H1 (cell line): ENCODE measurements around the gene TPO. TPM values are rescaled to one million over a fixed set of nuclear protein-coding genes. Genes with fewer than 3 reads are reported as not detected.

Experiments used
- CTCF ChIA-PET: fragments of 300-600 bp; sonication (Branson Sonifier 250); formaldehyde crosslinking; loops from one replicate; lab custom pipeline; 2021; ENCODE audit not compliant: partially characterized antibody; lab: Charles Lee
- POLR2A ChIA-PET: fragments of 300-600 bp; sonication (Branson Sonifier 250); formaldehyde crosslinking; loops from one replicate; lab custom pipeline; 2021; ENCODE audit warnings: inconsistent platforms; ENCODE audit not compliant: partially characterized antibody; lab: Charles Lee
- DNase-seq, 2 experiments: peaks; one replicate each; pipeline versions ENCODE4 v3.0.0 to v3.0.0-alpha.2; 2010 to 2022; ENCODE audit warnings: low spot score in 2 of 2, low read depth in 1 of 2, mixed read lengths in 1 of 2
- FAIRE-seq: peaks from 2 replicates; lab custom pipeline; 2011; peaks lifted over from hg19 to GRCh38; lab: Jason Lieb, UNC
- H2AFZ ChIP-seq: 2 replicates; pipeline ENCODE4 v1.8.1; 2012; ENCODE audit warnings: low read length, inconsistent platforms
- H2AK5ac ChIP-seq: 2 replicates; pipeline ENCODE4 v1.6.1; 2013; ENCODE audit warnings: low read depth, low read length
- H2BK120ac ChIP-seq: replicated peaks from 2 replicates; pipeline ENCODE3; 2013; ENCODE audit warnings: low read depth, low read length, inconsistent platforms
- H2BK12ac ChIP-seq: 2 replicates; pipeline ENCODE4 v1.6.1; 2013; ENCODE audit warnings: low read depth, low read length
- H2BK15ac ChIP-seq: 2 replicates; pipeline ENCODE4 v1.6.1; 2013; ENCODE audit warnings: low read length
- H2BK20ac ChIP-seq: 2 replicates; pipeline ENCODE4 v1.6.1; 2013; ENCODE audit warnings: low read length
- H2BK5ac ChIP-seq: 2 replicates; pipeline ENCODE4 v1.6.1; 2013; ENCODE audit warnings: low read depth, low read length
- H3K14ac ChIP-seq: 2 replicates; pipeline ENCODE4 v1.6.1; 2013; ENCODE audit warnings: inconsistent platforms; ENCODE audit not compliant: insufficient read length
- H3K18ac ChIP-seq: 2 replicates; pipeline ENCODE4 v1.6.1; 2013; ENCODE audit warnings: low read length; ENCODE audit errors: extremely low read depth
- H3K23ac ChIP-seq: 2 replicates; pipeline ENCODE4 v1.6.1; 2013; ENCODE audit warnings: inconsistent platforms; ENCODE audit not compliant: insufficient read length
- H3K23me2 ChIP-seq: 2 replicates; pipeline ENCODE4 v1.6.1; 2013; ENCODE audit warnings: low read depth, low read length
- H3K27ac ChIP-seq: 2 replicates; pipeline ENCODE4 v1.6.1; 2011; ENCODE audit warnings: low read depth, low read length, inconsistent platforms
- H3K27me3 ChIP-seq, 4 experiments: replicated peaks in 1 of 4; 1 replicate in 1 of 4; 2 replicates in 3 of 4; pipeline versions ENCODE4 v1.6.1 to v1.8.1; 2011 to 2013; ENCODE audit warnings: low read length in 3 of 4, mild to moderate bottlenecking in 3 of 4, inconsistent platforms in 2 of 4, mixed read lengths in 2 of 4, moderate library complexity in 1 of 4; ENCODE audit not compliant: control insufficient read depth in 3 of 4, insufficient read depth in 3 of 4; ENCODE audit errors: extremely low read depth in 1 of 4
- H3K36me3 ChIP-seq, 4 experiments: 2 replicates each; pipeline versions ENCODE4 v1.6.1 to v1.8.1; 2011 to 2013; ENCODE audit warnings: mild to moderate bottlenecking in 4 of 4, low read length in 3 of 4, moderate library complexity in 2 of 4, control low read depth in 1 of 4, inconsistent platforms in 1 of 4; ENCODE audit not compliant: insufficient read depth in 4 of 4, control insufficient read depth in 2 of 4
- H3K4ac ChIP-seq: replicated peaks from 2 replicates; pipeline ENCODE3; 2013; ENCODE audit warnings: low read length, low read depth, mixed read lengths, inconsistent platforms; ENCODE audit not compliant: insufficient read length
- H3K4me1 ChIP-seq, 4 experiments: replicated peaks in 1 of 4; 1 replicate in 1 of 4; 2 replicates in 3 of 4; pipeline versions ENCODE4 v1.6.1 to v1.8.1; 2011 to 2013; ENCODE audit warnings: low read length in 3 of 4, inconsistent platforms in 2 of 4, mixed read lengths in 1 of 4; ENCODE audit not compliant: insufficient read depth in 4 of 4, control insufficient read depth in 3 of 4
- H3K4me2 ChIP-seq, 2 experiments: 2 replicates each; pipeline versions ENCODE4 v1.6.1 to v1.8.1; 2011 to 2013; ENCODE audit warnings: low read depth in 2 of 2, low read length in 2 of 2, control low read depth in 1 of 2, inconsistent platforms in 1 of 2, mild to moderate bottlenecking in 1 of 2; ENCODE audit not compliant: insufficient read depth in 1 of 2
- H3K4me3 ChIP-seq, 4 experiments: fragments of 200-600, 300-600 bp in 1 of 4; sonication (generic), shearing (Covaris generic), sonication (Bioruptor Twin) in 1 of 4; 2 replicates each; pipeline versions ENCODE4 v1.5.1 to v1.8.1; 2011 to 2016; ENCODE audit warnings: low read length in 4 of 4, low read depth in 3 of 4, control low read depth in 2 of 4, inconsistent platforms in 2 of 4, mild to moderate bottlenecking in 2 of 4, mixed read lengths in 1 of 4, moderate library complexity in 1 of 4; ENCODE audit not compliant: insufficient read depth in 2 of 4; ENCODE audit errors: extremely low read depth in 1 of 4
- H3K56ac ChIP-seq: replicated peaks from 2 replicates; pipeline ENCODE3; 2013; ENCODE audit warnings: low read depth, mild to moderate bottlenecking, mixed read lengths, low read length, inconsistent platforms; ENCODE audit not compliant: insufficient read length
- H3K79me1 ChIP-seq: 2 replicates; pipeline ENCODE4 v1.6.1; 2013; ENCODE audit warnings: low read depth, low read length, control low read depth
- H3K79me2 ChIP-seq, 2 experiments: 2 replicates each; pipeline versions ENCODE4 v1.6.1 to v1.8.1; 2012 to 2013; ENCODE audit warnings: low read length in 2 of 2, mild to moderate bottlenecking in 2 of 2, inconsistent platforms in 1 of 2; ENCODE audit not compliant: insufficient read depth in 2 of 2, control insufficient read depth in 1 of 2
- H3K9ac ChIP-seq, 4 experiments: replicated peaks in 1 of 4; 1 replicate in 1 of 4; 2 replicates in 3 of 4; pipeline versions ENCODE4 v1.6.1 to v1.8.1; 2011 to 2013; ENCODE audit warnings: low read depth in 3 of 4, low read length in 3 of 4, control low read depth in 2 of 4, mild to moderate bottlenecking in 2 of 4, moderate library complexity in 2 of 4, inconsistent platforms in 1 of 4; ENCODE audit errors: extremely low read depth in 1 of 4
- H3K9me3 ChIP-seq, 2 experiments: 2 replicates each; pipeline versions ENCODE4 v1.6.1 to v1.8.1; 2012 to 2013; ENCODE audit warnings: mild to moderate bottlenecking in 2 of 2, moderate library complexity in 2 of 2, control low read depth in 1 of 2, inconsistent platforms in 1 of 2, low read depth in 1 of 2, low read length in 1 of 2, mixed read lengths in 1 of 2; ENCODE audit not compliant: insufficient read depth in 2 of 2
- H4K20me1 ChIP-seq, 2 experiments: replicated peaks in 1 of 2; 2 replicates each; pipeline versions ENCODE3 to v1.8.1; 2011 to 2013; ENCODE audit warnings: inconsistent platforms in 2 of 2, low read length in 2 of 2, mild to moderate bottlenecking in 1 of 2; ENCODE audit not compliant: insufficient read depth in 2 of 2, control insufficient read depth in 1 of 2
- H4K5ac ChIP-seq: 2 replicates; pipeline ENCODE4 v1.6.1; 2013; ENCODE audit warnings: low read length, low read depth, mixed read lengths, inconsistent platforms; ENCODE audit not compliant: insufficient read length
- H4K8ac ChIP-seq: 2 replicates; pipeline ENCODE4 v1.8.0; 2013; ENCODE audit warnings: mild to moderate bottlenecking, moderate library complexity, low read length, inconsistent platforms; ENCODE audit not compliant: insufficient read depth; ENCODE audit errors: extremely low read depth
- H4K91ac ChIP-seq: replicated peaks from 2 replicates; pipeline ENCODE3; 2013; ENCODE audit warnings: low read length, mixed read lengths, inconsistent platforms; ENCODE audit not compliant: insufficient read length
- BCL11A ChIP-seq, 2 experiments: IDR thresholded peaks; one replicate each; pipeline ENCODE4 v1.6.1; 2011; ENCODE audit warnings: low read depth in 2 of 2, low read length in 2 of 2, mild to moderate bottlenecking in 2 of 2
- BRCA1 ChIP-seq: IDR thresholded peaks from 2 replicates; pipeline ENCODE4 v1.6.1; 2012; ENCODE audit warnings: low read depth, low read length, improper control_type of control experiment
- CBX5 ChIP-seq: fragments of 300-800, 300-1000 bp; sonication (generic); IDR thresholded peaks from 2 replicates; pipeline ENCODE4 v1.7.1; 2016; ENCODE audit warnings: antibody characterized with exemption, low read length, low read depth
- NANOG ChIP-seq: IDR thresholded peaks from 2 replicates; pipeline ENCODE4 v1.6.1; 2011; ENCODE audit warnings: low read length, low read depth, mild to moderate bottlenecking, inconsistent platforms; ENCODE audit not compliant: insufficient read depth, poor library complexity, severe bottlenecking
- NRF1 ChIP-seq: IDR thresholded peaks from 2 replicates; pipeline ENCODE4 v1.6.1; 2011; ENCODE audit warnings: mild to moderate bottlenecking, low read depth, low read length, improper control_type of control experiment
- POLR2A ChIP-seq, 2 experiments: IDR thresholded peaks; 1 replicate in 1 of 2; 2 replicates in 1 of 2; pipeline ENCODE4 v1.6.1; 2011; ENCODE audit warnings: low read depth in 2 of 2, low read length in 2 of 2, mild to moderate bottlenecking in 2 of 2; ENCODE audit errors: control extremely low read depth in 1 of 2
- RAD21 ChIP-seq, 2 experiments: IDR thresholded peaks in 1 of 2; conservative IDR thresholded peaks in 1 of 2; 2 replicates each; pipeline ENCODE4 v1.6.1; 2011; ENCODE audit warnings: low read depth in 2 of 2, low read length in 2 of 2, improper control_type of control experiment in 1 of 2, inconsistent platforms in 1 of 2, mild to moderate bottlenecking in 1 of 2, moderate library complexity in 1 of 2
- RBBP5 ChIP-seq: IDR thresholded peaks from 2 replicates; pipeline ENCODE4 v1.7.1; 2012; ENCODE audit warnings: low read depth, mild to moderate bottlenecking, inconsistent platforms, low read length, moderate library complexity, borderline replicate concordance
- RXRA ChIP-seq: IDR thresholded peaks from 2 replicates; pipeline ENCODE4 v1.6.1; 2011; ENCODE audit warnings: low read depth, mild to moderate bottlenecking, low read length, moderate library complexity; ENCODE audit not compliant: insufficient read depth
- SIX5 ChIP-seq: IDR thresholded peaks from 2 replicates; pipeline ENCODE4 v1.6.1; 2011; ENCODE audit warnings: mild to moderate bottlenecking, low read depth, low read length
- SP1 ChIP-seq: IDR thresholded peaks from 2 replicates; pipeline ENCODE4 v1.6.1; 2011; ENCODE audit warnings: low read depth, low read length
- SP2 ChIP-seq: IDR thresholded peaks from 2 replicates; pipeline ENCODE4 v1.6.1; 2012; ENCODE audit warnings: mild to moderate bottlenecking, low read length, inconsistent platforms
- ZNF274 ChIP-seq: IDR thresholded peaks from 2 replicates; pipeline ENCODE4 v1.7.0; 2012; ENCODE audit warnings: low read length, borderline replicate concordance; ENCODE audit errors: extremely low read depth
- WGBS, 2 experiments: shearing (Covaris generic) in 1 of 2; methylation state at CpG; one replicate each; pipeline versions ENCODE4 v1.1.6 to v1.1.7; 2013 to 2015; ENCODE audit warnings: low lambda C conversion rate in 2 of 2, mixed read lengths in 2 of 2, inconsistent platforms in 1 of 2, low coverage in 1 of 2, missing lambda C conversion rate in 1 of 2; ENCODE audit not compliant: insufficient replicate concordance in 2 of 2, insufficient coverage in 1 of 2, insufficient read length in 1 of 2; ENCODE audit errors: extremely low coverage in 1 of 2, missing lambda C conversion rate in 1 of 2; 5-methylcytosine and 5-hydroxymethylcytosine counted together
- polyA plus RNA-seq, 7 experiments: library from polyadenylated mRNA; depleted of rRNA in 3 of 7; stranded (reverse) in 5 of 7; unstranded in 2 of 7; fragments of >200 nt in 5 of 7; fragments of 200-250 nt in 2 of 7; gene quantifications; 1 replicate in 5 of 7; 2 replicates in 1 of 7; 4 replicates in 1 of 7; pipeline versions ENCODE4 v1.2.1 to v1.2.3, GENCODE V29; 2011 to 2013; ENCODE audit warnings: missing spikeins in 2 of 7, mixed read lengths in 2 of 7
- total RNA-seq: library from RNA; stranded (reverse); fragmentation: NEBNext Ultra II Directional; extraction: Animal tissue kit (Norgen Biotek cat#: 25700); gene quantifications from 2 replicates; pipeline ENCODE4 v1.2.1, GENCODE V29; 2021
- TF ChIP-seq, protein P1 (sequence below): IDR thresholded peaks from 2 replicates; pipeline ENCODE4 v1.6.1; 2012; ENCODE audit warnings: inconsistent platforms

TPO gene
- total and polyA plus RNA-seq, 2 of the 8 experiments (the other 6 are each of a cell fraction or from before 2014, with no cell fraction given), result not detected

GRCh38 chr2:1552611-1553010, 139.3 kb downstream of the TPO start:
- H3K36me3 ChIP-seq, result no peaks in the 10 kb centered on the region
- H3K23me2 ChIP-seq, result peaks cover 4% of the 10 kb centered on the region; the same call in 1 of the 2 replicates
- ChIA-PET CTCF (interaction anchor here (0.7 to 7.1 kb wide), 8 partner anchors 8 to 263 kb away, joined by 3 to 65 read pairs (median 7); no protein-coding TSS in a partner anchor), POLR2A (no interaction called here)
- H3K4me3 ChIP-seq, result no peak overlapping the region
- H3K56ac ChIP-seq, result no peak overlapping the region
- no peak overlapping the region for H2BK5ac ChIP-seq
- WGBS, 2 experiments, result 92% methylated on average over 7 of the region's 7 CpGs; no CpG with 5 or more reads in 1 of the 2 experiments
- H2BK20ac ChIP-seq, result no peak overlapping the region
- H3K4ac ChIP-seq, result no peak overlapping the region
- H3K23ac ChIP-seq, result no peak overlapping the region
- no peak overlapping the region for H2AK5ac ChIP-seq
- no peak for FAIRE-seq
- no peak overlapping the region for H3K9ac ChIP-seq
- peaks cover 0 to 4% (median 3%) of the 10 kb centered on the region in 4 experiments; a peak in 3 of 7 replicates for H3K27me3 ChIP-seq
- H3K9me3 ChIP-seq, result no peaks in the 10 kb centered on the region
- no peak overlapping the region for H2BK120ac ChIP-seq
- H2BK12ac ChIP-seq, result no peak overlapping the region
- H4K20me1 ChIP-seq, result peaks cover 0 to 2% of the 10 kb centered on the region in 2 experiments
- H4K5ac ChIP-seq, result no peak overlapping the region
- H4K8ac ChIP-seq, result no peak overlapping the region
- H3K18ac ChIP-seq, result no peak overlapping the region
- no peak overlapping the region for H3K27ac ChIP-seq
- H2AFZ ChIP-seq, result no peak overlapping the region
- no peaks in the 10 kb centered on the region for H3K79me2 ChIP-seq
- no peaks in the 10 kb centered on the region for H3K4me1 ChIP-seq
- no peak for DNase-seq
- no peak overlapping the region for H3K14ac ChIP-seq
- no peaks in the 10 kb centered on the region for H3K79me1 ChIP-seq
- H2BK15ac ChIP-seq, result no peak overlapping the region
- H4K91ac ChIP-seq, result no peak overlapping the region
- no peak overlapping the region for H3K4me2 ChIP-seq
- no peak for TF ChIP-seq SP1
- TF ChIP-seq BCL11A (IDR thresholded peaks at IDR 0.05; ENCODE audit: low read depth in 2 of 2, low read length in 2 of 2), result no peak
- TF ChIP-seq SIX5, result no peak
- TF ChIP-seq ZNF274, result no peak
- no peak for TF ChIP-seq RAD21 (IDR thresholded peaks at IDR 0.05 in 1 of 2, conservative IDR thresholded peaks at IDR 0.05 in 1 of 2; ENCODE audit: low read depth in 2 of 2, low read length in 2 of 2)
- TF ChIP-seq RBBP5, result no peak
- no peak for TF ChIP-seq BRCA1
- TF ChIP-seq CBX5, result no peak
- TF ChIP-seq POLR2A (IDR thresholded peaks at IDR 0.05; ENCODE audit: control extremely low read depth in 1 of 2, low read depth in 2 of 2, low read length in 2 of 2), result no peak
- no peak for TF ChIP-seq SP2
- TF ChIP-seq, protein P1, sequence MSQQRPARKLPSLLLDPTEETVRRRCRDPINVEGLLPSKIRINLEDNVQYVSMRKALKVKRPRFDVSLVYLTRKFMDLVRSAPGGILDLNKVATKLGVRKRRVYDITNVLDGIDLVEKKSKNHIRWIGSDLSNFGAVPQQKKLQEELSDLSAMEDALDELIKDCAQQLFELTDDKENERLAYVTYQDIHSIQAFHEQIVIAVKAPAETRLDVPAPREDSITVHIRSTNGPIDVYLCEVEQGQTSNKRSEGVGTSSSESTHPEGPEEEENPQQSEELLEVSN, result no peak
- no peak for TF ChIP-seq NRF1
- TF ChIP-seq NANOG, result no peak
- TF ChIP-seq RXRA, result no peak
